ENCODE results near the gene BAG5. TPM values are rescaled to one million over a fixed set of nuclear protein-coding genes. Genes with fewer than 3 reads are reported as not detected.
A peak's percentile ranks its signal among the peaks of the same experiment; 100 is the strongest.

BAG5 gene
- total and polyA plus RNA-seq, 2 donors (not counting 1 experiment from before 2014, with no cell fraction given), result 7.4 to 31.6 TPM

GRCh38 chr14:103597623-103598377 is 35.3 kb upstream of the BAG5 start:
- H3K9me3 ChIP-seq (ENCODE audit: control extremely low read depth in 1 of 3, control insufficient read depth in 2 of 3, insufficient read depth in 1 of 3, low read length in 2 of 3), result no peaks in the 10 kb centered on the region
- no peaks in the 10 kb centered on the region for H3K9me3 Mint-ChIP-seq (ENCODE audit: insufficient read depth)
- H3K27me3 ChIP-seq (replicated peaks in 1 of 4; ENCODE audit: control extremely low read depth in 1 of 4, control insufficient read depth in 3 of 4, insufficient read depth in 4 of 4, low read length in 3 of 4), result no peaks in the 10 kb centered on the region
- CTCF ChIA-PET, result no interaction called here
- H3K27me3 Mint-ChIP-seq, result no peaks in the 10 kb centered on the region
- intact Hi-C loops (cut with micrococcal nuclease), result no loop called here
- H3K4me3 Mint-ChIP-seq, result no peak overlapping the region
- DNase-seq, result no peak
- no peak overlapping the region for H3K4me2 ChIP-seq (replicated peaks; ENCODE audit: low read depth, low read length, poor library complexity, severe bottlenecking)
- H3K36me3 ChIP-seq (replicated peaks in 1 of 2; ENCODE audit: control extremely low read depth in 1 of 2, control insufficient read depth in 1 of 2, extremely low read depth in 1 of 2, insufficient read depth in 2 of 2, low read length in 1 of 2), result no peaks in the 10 kb centered on the region
- no peaks in the 10 kb centered on the region for H3K79me2 ChIP-seq (ENCODE audit: control insufficient read depth, insufficient read depth, low read length)
- no peaks in the 10 kb centered on the region for H4K20me1 ChIP-seq (ENCODE audit: control insufficient read depth, insufficient read depth, low read length, poor library complexity, severe bottlenecking)
- ATAC-seq (ENCODE audit: low read depth), result no peak
- H2AFZ ChIP-seq (ENCODE audit: insufficient read depth, low read depth, low read length, poor library complexity, severe bottlenecking), result no peak overlapping the region
- TF ChIP-seq, protein P1, sequence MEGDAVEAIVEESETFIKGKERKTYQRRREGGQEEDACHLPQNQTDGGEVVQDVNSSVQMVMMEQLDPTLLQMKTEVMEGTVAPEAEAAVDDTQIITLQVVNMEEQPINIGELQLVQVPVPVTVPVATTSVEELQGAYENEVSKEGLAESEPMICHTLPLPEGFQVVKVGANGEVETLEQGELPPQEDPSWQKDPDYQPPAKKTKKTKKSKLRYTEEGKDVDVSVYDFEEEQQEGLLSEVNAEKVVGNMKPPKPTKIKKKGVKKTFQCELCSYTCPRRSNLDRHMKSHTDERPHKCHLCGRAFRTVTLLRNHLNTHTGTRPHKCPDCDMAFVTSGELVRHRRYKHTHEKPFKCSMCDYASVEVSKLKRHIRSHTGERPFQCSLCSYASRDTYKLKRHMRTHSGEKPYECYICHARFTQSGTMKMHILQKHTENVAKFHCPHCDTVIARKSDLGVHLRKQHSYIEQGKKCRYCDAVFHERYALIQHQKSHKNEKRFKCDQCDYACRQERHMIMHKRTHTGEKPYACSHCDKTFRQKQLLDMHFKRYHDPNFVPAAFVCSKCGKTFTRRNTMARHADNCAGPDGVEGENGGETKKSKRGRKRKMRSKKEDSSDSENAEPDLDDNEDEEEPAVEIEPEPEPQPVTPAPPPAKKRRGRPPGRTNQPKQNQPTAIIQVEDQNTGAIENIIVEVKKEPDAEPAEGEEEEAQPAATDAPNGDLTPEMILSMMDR (IDR thresholded peaks at IDR 0.05), result no peak
- no peak for TF ChIP-seq EZH2 (IDR thresholded peaks at IDR 0.05; ENCODE audit: borderline replicate concordance, insufficient read depth, low read depth, low read length, poor library complexity, severe bottlenecking)
- POLR2A ChIA-PET, result interaction anchor here (0.7 kb wide), 1 partner anchor 24 kb away, joined by 5 read pairs; no protein-coding TSS in a partner anchor
- H3K4me1 Mint-ChIP-seq, result peaks cover 8% of the 10 kb centered on the region
- WGBS (ENCODE audit: insufficient coverage), result no CpG with 5 or more reads among the region's 10 CpGs
- H3K4me3 ChIP-seq (ENCODE audit: control extremely low read depth in 1 of 5, extremely low read depth in 1 of 5, insufficient read depth in 1 of 5, low read depth in 2 of 5, low read length in 4 of 5), result no peak overlapping the region
- H3K27ac Mint-ChIP-seq, result no peak overlapping the region
- peaks cover 6 to 12% of the 10 kb centered on the region in 2 donors for H3K4me1 ChIP-seq (ENCODE audit: control insufficient read depth in 2 of 2, insufficient read depth in 2 of 2, low read length in 2 of 2)
- H3K9ac ChIP-seq (ENCODE audit: low read length), result no peak overlapping the region
- H3K27ac ChIP-seq (ENCODE audit: low read length in 2 of 2), result no peak overlapping the region

DNA sequence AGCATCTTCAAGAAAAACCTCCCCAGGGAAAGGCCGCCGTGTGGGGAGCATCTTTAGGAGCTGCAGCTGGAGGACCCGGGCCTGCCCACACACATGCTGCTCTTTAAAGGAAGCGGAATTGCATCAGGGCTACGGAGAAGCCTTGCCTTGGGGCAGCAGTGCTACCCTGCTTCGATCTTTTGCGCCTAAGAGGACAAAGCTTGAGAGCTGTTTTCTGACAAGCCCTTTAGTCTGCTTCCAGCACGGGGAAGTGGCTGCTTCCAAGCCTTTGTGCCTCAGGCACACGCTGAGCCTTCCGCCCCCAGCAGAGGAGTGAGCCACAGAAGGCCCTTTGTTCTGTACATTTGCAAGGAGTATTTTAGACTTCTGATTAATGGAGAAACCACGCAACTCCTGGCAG is 31.8 kb upstream of the BAG5 start:
- peaks cover 8% of the 10 kb centered on the region for H3K4me1 Mint-ChIP-seq
- WGBS (ENCODE audit: insufficient coverage), result 96% methylated on average over 9 of the region's 11 CpGs
- Histone ChIP-seq H3K4me2 (replicated peaks; ENCODE audit: low read depth, low read length, poor library complexity, severe bottlenecking) (peak overlapping the region; percentile 58), H3K9ac (ENCODE audit: low read length) (peak overlapping the region; percentile 29), H3K27ac (ENCODE audit: low read length in 2 of 2) (no peak overlapping the region), H3K4me1 (ENCODE audit: control insufficient read depth in 2 of 2, insufficient read depth in 2 of 2, low read length in 2 of 2) (peaks cover 6 to 12% of the 10 kb centered on the region in 2 donors), H3K9me3 (ENCODE audit: control extremely low read depth in 1 of 3, control insufficient read depth in 2 of 3, insufficient read depth in 1 of 3, low read length in 2 of 3) (no peaks in the 10 kb centered on the region), H4K20me1 (ENCODE audit: control insufficient read depth, insufficient read depth, low read length, poor library complexity, severe bottlenecking) (no peaks in the 10 kb centered on the region), H3K79me2 (ENCODE audit: control insufficient read depth, insufficient read depth, low read length) (no peaks in the 10 kb centered on the region), H3K27me3 (replicated peaks in 1 of 4; ENCODE audit: control extremely low read depth in 1 of 4, control insufficient read depth in 3 of 4, insufficient read depth in 4 of 4, low read length in 3 of 4) (no peaks in the 10 kb centered on the region), H3K36me3 (replicated peaks in 1 of 2; ENCODE audit: control extremely low read depth in 1 of 2, control insufficient read depth in 1 of 2, extremely low read depth in 1 of 2, insufficient read depth in 2 of 2, low read length in 1 of 2) (peaks cover 0 to 4% of the 10 kb centered on the region in 2 experiments), H3K4me3 (ENCODE audit: control extremely low read depth in 1 of 5, extremely low read depth in 1 of 5, insufficient read depth in 1 of 5, low read depth in 2 of 5, low read length in 4 of 5) (no peak overlapping the region), H2AFZ (ENCODE audit: insufficient read depth, low read depth, low read length, poor library complexity, severe bottlenecking) (no peak overlapping the region)
- H3K4me3 Mint-ChIP-seq, result no peak overlapping the region
- intact Hi-C loops (cut with micrococcal nuclease), result no loop called here
- H3K9me3 Mint-ChIP-seq (ENCODE audit: insufficient read depth), result no peaks in the 10 kb centered on the region
- H3K27ac Mint-ChIP-seq, result no peak overlapping the region
- no peak for TF ChIP-seq EZH2 (IDR thresholded peaks at IDR 0.05; ENCODE audit: borderline replicate concordance, insufficient read depth, low read depth, low read length, poor library complexity, severe bottlenecking)
- TF ChIP-seq, protein P1 (IDR thresholded peaks at IDR 0.05), result no peak
- ChIA-PET CTCF (interaction anchor here (1.1 kb wide), 1 partner anchor 86 kb away, joined by 5 read pairs; no protein-coding TSS in a partner anchor), POLR2A (interaction anchor here (0.7 kb wide), 1 partner anchor 750 kb away, joined by 5 read pairs; no protein-coding TSS in a partner anchor)
- ATAC-seq (ENCODE audit: low read depth) (no peak), DNase-seq (no peak)
- no peaks in the 10 kb centered on the region for H3K27me3 Mint-ChIP-seq

Data from B cell (primary cell).